Cardiac septum (tissue), 1 donor: ENCODE results near the gene CRTC2. TPM values are rescaled to one million over a fixed set of nuclear protein-coding genes. Genes with fewer than 3 reads are reported as not detected.
"Not testable (repeated sequence)": the region's sequence is repeated elsewhere in the genome, so short reads cannot be mapped to it uniquely, and the experiment has no call there.

ENCODE experiments used
- DNase-seq: peaks from one replicate; pipeline ENCODE4 v3.0.0-alpha.2; 2020; ENCODE audit warnings: low spot score
- intact Hi-C: fragments of 100-400 bp; cut with DNase I; formaldehyde crosslinking; loops from one replicate; pipeline ENCODE4 v1.14.0; 2022
- long read RNA-seq: library from polyadenylated mRNA; unstranded; transcript quantifications from one replicate; pipeline ENCODE4 v2.0.0, GENCODE V29; 2021
- total RNA-seq: library from RNA; stranded (reverse); fragmentation: NEBNext Ultra II Directional; extraction: Animal tissue kit (Norgen Biotek cat#: 25700); gene quantifications from one replicate; pipeline ENCODE4 v1.2.1, GENCODE V29; 2021
- donor health status: DM: no; HTN: no; CAD: no.

The CRTC2 gene
- total RNA-seq = 20.6 TPM
- long read RNA-seq, partial matches to known transcripts = 18 of 22 reads
- long read RNA-seq, other reads (novel, unspliced or antisense) = 3 of 22 reads

GRCh38 chr1:153958111-153958960 lies at the start of gene CRTC2:
Gene CRTC2 (minus strand): TSS chr1:153958612. CDS start chr1:153958497, 115 bp downstream.
- intact Hi-C loops = loop anchor here (2.0 kb wide), 2 partner anchors 14 to 20 kb away; no protein-coding TSS in a partner anchor

DNA sequence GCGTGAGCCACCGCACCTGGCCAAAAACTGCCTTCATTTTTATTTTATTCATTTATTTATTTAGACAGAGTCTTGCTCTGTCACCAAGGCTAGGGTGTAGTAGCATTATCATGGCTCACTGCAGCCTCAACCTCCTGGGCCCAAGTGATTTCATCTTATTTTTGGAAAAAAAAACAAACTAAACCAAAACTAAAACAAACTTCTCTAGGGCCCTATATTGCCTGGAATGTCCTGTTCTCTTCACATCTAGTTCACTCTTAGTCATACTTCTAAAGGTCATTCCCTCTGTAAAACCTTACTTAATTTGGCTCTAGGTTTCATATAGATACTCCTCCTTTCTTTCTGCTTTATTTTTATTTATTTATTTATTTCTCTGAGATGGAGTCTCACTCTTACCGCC lies 47.7 kb upstream of the CRTC2 start:
- intact Hi-C loops = no loop called here

More at GRCh38 chr1:153958111-153958960, at the start of gene CRTC2:
- DNase-seq = peak; percentile 99

DNA sequence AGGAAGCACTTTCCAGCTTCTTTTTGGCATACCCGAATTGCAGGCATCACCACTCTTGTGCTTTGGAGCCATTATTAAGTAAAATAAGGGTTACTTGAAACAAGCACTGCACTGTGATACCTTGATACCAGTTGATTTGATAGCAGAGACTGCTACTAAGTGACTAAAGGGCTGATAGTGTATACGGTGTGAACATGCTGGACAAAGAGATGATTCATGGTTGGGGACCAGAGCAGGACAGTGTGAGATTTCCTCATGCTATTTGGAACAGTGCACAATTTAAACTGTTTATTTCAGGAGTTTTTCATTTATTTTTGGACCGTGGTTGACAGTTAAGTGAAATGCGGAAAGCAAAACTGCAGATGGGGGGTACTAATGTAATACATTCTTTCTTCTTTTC lies 42.0 kb upstream of the CRTC2 start:
- intact Hi-C loops = no loop called here
- no peak for DNase-seq

More for the DNA sequence above, 47.7 kb upstream of the CRTC2 start:
- no peak for DNase-seq

DNA sequence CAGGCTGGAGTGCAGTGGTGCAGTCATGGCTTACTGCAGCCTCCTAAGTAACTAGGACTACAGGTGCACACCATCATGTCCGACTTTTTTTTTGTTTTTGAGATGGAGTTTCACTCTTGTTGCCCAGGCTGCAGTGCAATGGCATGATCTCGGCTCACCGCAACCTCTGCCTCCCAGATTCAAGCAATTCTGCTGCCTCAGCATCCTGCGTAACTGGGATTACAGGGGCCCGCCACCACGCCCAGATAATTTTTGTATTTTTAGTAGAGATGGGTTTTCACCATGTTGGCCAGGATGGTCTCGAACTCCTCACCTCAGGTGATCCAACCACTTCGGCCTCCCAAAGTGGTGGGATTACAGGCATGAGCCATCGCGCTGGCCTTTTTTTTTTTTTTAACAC lies 38.5 kb upstream of the CRTC2 start:
- not testable (repeated sequence) for DNase-seq
- intact Hi-C loops = loop anchor here (10.0 kb wide), 2 partner anchors 178 to 278 kb away; partner anchors contain the start of gene HAX1

DNA sequence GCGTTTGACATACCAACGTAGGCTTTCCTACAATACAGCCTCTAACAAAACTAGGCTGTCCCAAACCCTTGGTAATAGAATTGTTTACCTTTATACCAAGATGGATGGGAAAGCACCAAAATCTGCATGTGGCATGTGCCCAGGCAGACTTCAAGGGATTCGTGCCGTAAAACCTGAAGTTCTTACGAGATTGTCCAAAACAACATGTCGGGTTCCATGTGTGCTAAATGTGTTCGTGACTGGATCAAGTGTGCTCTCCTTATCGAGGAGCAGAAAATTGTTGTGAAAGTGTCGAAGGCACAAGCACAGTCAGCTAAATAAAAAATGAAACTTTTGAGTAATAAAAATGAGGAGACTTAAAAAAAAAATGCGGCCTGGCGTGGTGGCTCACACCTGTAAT lies 37.2 kb upstream of the CRTC2 start:
- DNase-seq = no peak
- intact Hi-C loops = loop anchor here (10.0 kb wide), 2 partner anchors 179 to 279 kb away; partner anchors contain the start of gene HAX1

DNA sequence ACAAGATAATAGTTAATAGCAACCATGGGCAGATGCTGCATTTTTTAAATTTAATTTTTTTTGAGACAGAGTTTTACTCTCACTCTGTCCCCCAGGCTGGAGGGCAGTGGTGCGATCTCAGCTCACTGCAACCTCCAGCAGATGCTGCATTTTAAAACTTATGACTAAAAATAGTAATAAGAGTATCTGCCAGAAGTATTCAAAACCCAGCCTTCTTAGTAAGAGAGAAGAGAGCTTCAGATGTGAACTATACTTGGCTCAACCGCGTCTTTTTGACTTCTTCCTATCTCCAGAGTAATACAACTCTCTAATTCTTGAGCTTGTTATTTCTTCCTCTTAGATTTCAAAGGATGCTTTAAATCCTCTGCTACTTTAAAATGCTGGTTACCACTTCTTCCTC lies 36.8 kb upstream of the CRTC2 start:
- no peak for DNase-seq
- intact Hi-C loops = loop anchor here (10.0 kb wide), 2 partner anchors 180 to 280 kb away; partner anchors contain the start of gene HAX1

DNA sequence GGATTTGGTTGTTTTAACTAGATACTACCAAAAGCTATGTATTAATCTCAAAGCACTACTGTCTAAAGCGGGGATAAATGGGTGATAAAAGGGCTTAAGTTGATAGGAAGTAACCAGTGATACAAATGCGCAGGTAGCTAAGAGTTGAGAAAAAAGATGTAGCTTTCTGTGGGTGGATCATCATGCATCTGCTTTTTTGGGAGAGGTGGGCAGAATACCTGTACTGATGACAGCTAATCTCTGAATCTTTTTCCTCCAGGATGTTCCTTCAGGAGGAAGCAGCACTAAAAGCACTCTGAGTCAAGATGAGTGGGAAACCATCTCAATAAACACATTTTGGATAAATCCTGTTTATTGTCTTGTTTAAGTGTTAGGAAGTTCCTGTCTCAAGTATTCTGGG lies 33.4 kb upstream of the CRTC2 start:
- intact Hi-C loops = loop anchor here (2.0 to 10.0 kb wide), 3 partner anchors 183 to 313 kb away; partner anchors contain the start of genes HAX1 and NPR1
- no peak for DNase-seq

GRCh38 chr1:153991151-153991630 lies 32.8 kb upstream of the CRTC2 start:
- intact Hi-C loops = loop anchor here (2.0 to 10.0 kb wide), 3 partner anchors 184 to 312 kb away; partner anchors contain the start of genes HAX1 and NPR1
- no peak for DNase-seq

GRCh38 chr1:153990468-153991150 lies 32.2 kb upstream of the CRTC2 start, which contains the start of gene RPS27:
Gene RPS27 (plus strand): TSS chr1:153990762. CDS start chr1:153990797, 35 bp downstream.
- peak; percentile 90 for DNase-seq
- intact Hi-C loops = loop anchor here (2.0 to 10.0 kb wide), 3 partner anchors 184 to 312 kb away; partner anchors contain the start of genes HAX1 and NPR1

DNA sequence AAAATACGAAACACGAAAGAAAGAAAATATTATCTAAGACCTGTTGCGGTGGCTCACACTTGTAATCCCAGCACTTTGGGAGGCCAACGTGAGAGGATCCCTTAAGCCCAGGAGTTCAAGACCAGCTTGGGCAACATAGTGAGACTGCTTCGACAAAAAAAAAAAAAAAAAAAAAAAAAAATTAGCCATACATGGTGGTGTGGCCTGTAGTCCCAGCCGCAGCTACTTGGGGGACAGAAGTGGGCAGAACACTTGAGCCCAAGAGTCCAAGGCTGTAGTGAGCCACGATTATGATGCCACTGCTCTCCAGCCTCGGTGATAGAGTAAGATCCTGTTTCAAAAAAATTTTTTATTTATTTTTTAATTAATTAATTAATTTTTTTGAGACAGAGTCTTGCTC lies 29.2 kb upstream of the CRTC2 start:
- intact Hi-C loops = loop anchor here (5.0 kb wide), 2 partner anchors 40 to 415 kb away; partner anchors contain the start of gene DENND4B
- DNase-seq = no peak

DNA sequence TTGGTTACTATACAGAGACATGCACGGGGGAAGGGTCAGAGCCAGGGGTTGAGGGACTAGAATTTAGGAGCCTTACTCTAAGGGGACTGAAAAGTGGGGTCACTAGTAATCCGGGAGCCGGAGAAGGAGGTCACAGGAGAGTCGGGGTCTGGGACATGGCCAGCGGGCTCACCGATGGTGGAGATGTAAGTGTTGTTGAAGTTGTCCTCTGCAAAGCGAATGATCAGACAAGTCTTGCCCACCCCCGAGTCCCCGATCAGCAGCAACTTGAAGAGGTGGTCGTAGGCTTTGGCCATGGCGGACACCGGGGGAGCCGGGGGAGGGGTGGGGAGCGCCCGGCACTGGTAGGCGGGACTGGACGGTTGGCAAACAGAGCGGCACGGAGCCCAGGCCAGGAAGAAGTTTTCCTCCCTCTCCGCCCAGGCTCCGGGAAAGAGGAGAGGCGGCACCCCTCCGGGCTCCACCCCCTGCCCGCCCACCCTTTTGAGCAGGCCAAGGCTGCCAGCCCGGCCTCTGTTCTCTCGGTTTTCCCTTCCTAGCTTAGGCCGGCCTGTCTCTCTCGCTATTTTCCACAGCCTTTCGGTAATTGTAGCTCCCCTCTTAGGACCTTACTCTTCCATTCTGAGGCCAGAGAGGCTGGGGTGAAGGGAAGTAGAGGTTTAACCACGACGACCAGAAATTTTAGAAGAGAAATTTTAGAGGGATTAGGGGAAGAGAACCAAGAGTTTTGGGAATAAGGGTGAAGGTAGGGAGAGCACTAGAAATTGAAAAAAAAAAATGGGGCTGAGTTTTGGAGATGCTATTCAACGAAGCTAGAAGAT lies 27.7 kb upstream of the CRTC2 start, which contains the start of gene RAB13:
TSS of gene RAB13 (minus strand) at position 399 of the 821 bp plus-strand sequence. CDS start at position 296, 103 bp downstream.
- intact Hi-C loops = loop anchor here (1.0 to 5.0 kb wide), 3 partner anchors 39 to 414 kb away; partner anchors contain the start of gene DENND4B
- peak; percentile 92 for DNase-seq

DNA sequence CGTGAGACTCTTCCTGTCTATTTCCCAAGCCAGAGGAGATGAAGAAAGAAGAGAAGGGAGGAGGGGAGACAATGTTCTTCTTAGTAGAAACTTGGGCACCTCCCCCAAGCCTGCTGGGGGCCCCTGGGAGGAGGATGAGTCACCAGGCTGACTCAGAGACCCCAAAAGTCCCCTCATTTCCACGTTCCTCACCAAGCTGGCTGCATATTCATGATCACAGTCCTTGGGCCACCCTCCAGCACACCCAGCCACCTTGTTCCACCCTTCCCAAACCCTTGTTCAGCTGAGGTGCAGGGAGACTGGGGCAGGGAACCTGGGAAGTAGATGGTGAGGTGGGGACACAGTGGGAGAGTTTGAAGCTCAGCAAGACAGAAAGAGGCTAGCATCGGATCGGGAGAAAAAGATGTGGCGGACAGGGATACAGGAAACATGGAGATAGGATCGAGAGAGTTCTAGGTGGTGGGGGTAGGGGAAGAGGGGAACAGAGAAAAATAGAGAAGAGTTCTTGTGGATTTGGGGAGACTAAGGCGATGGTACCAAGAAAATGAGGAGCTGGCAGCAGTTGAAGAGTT lies 27.0 kb upstream of the CRTC2 start:
- intact Hi-C loops = loop anchor here (5.0 kb wide), 2 partner anchors 38 to 413 kb away; partner anchors contain the start of gene DENND4B
- no peak for DNase-seq

- no peak for DNase-seq
- intact Hi-C loops = no loop called here
Observed at GRCh38 chr1:153984123-153984894, 25.9 kb upstream of the CRTC2 start.

DNA sequence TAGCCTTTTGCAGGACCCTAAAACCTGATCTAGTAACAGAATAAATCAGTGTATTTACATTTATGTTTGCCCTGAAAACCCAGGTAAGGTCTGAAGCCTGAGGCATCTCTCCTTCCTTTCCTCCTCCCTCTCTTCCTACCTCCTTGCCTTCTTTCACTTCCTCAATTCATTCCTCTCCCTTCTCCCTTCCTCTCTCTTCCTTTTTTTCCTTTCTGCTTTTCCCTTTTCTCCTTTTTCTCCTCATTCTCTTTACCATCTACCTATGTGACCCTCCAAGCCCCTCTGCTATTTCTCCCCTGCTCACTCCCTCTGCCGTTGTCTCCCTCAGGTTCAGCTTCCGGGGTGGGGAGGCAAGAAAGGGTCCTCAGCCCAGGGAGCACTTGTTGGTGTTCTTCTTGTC lies 23.3 kb upstream of the CRTC2 start:
- DNase-seq, intact Hi-C loops: not testable (repeated sequence)

GRCh38 chr1:153979091-153979490 lies 20.7 kb upstream of the CRTC2 start:
- intact Hi-C loops = loop anchor here (2.0 to 5.0 kb wide), 2 partner anchors 20 to 307 kb away; partner anchors contain the start of genes CRTC2 and ILF2

GRCh38 chr1:153978274-153978909 lies 20.0 kb upstream of the CRTC2 start:
- intact Hi-C loops = loop anchor here (2.0 to 5.0 kb wide), 2 partner anchors 20 to 306 kb away; partner anchors contain the start of genes CRTC2 and ILF2
- DNase-seq = no peak

More at GRCh38 chr1:153979091-153979490, 20.7 kb upstream of the CRTC2 start:
- not testable (repeated sequence) for DNase-seq
